Hematopoietic multipotent progenitor cell treated with erythropoietin and hydrocortisone succinate and interleukin-3 and kit ligand, for 4 days (in vitro differentiated cells): ENCODE measurements around the gene DYNC1I1.

Source experiments
- DNase-seq: peaks from one replicate; pipeline ENCODE4 v3.0.0-alpha.2; 2015

The DYNC1I1 gene

DNA sequence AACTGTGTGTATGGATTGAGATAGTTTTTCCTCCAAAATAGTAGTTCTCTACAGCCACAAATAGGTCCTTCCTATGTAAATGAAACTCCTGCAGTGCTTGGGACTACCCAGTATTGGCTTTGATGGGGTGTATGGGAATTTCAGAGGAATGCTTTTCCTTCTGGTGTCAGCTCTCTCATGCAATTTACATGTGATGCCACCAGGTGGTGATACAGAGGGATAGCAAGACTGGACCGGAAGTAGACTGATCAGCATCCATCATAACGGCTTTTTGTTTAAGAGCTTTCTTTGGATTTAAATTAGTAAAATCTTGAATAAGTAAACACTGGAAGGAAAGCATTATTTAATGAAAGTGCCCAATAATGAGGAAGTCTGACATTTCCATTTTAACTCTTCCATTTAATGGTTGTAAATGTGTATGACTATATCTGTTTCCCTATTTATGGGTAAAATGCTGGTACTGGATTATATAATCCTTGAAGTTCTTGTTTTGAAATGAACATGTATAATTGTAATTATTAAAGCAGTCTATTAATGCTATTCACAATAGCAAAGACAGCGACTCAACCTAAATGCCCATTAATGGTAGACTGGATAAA lies 22.7 kb downstream of the DYNC1I1 start:
- DNase-seq = peak; percentile 50

DNA sequence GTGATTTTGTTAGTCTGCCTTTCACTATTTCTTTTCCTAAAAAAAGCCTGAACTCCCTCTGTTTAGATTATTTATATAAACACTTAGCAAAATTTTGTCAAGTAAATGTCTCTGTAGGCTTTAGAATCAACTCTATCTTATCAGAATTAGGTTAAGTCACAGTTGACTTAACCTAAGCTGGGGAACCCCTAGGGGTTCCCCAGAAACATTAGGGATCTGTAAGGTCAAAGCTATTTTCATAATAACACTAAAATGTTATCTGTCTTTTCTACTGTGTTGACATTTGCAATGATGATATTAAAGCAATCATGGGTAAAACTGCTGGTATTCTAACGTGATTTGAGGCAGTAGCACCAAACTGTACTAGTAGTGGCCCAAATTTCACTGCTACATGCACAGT lies 24.3 kb downstream of the DYNC1I1 start:
- no peak for DNase-seq

DNA sequence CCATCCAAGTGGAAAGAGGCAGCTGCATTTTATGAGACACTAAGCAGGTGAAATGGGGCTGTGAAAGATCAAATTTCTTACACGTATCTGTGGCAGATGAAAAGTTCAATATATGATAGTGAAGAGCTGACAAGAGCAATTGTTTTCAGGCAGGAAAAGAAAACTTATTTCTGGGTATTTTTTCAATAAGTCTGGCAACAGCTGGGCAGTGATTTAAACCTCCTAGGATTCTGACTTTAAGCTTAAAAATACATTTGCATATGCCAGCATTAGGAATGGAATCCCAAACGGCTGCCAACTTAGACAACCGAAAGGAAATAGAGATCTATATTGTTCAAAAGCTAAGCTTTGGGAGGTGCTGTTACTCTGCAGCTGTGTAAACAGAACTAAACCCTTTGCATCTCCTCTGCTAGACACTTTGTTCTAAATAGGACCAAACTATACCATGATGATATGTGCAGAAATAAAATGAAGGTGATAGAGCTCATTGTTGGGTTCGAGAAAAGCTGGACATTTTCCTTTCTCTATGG lies 26.1 kb downstream of the DYNC1I1 start:
- DNase-seq = no peak

DNA sequence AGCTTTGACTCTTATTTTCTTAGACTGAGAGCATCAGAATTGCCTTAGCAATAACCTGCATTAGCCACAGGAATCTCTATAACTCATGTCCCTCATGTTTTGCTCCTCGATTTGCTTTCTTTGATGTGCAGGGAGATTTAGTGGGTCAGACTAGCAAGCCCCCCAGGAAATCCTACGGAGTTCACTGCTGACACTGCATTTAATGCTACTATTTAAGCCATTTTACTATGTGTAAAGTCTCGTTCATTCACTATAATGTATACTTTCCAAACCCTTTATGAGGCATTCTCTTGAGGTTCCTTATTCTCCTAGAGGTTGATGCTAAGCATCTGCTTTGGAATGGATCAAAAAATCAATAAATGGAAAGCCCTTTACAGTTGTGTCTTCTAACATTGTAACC lies 28.4 kb downstream of the DYNC1I1 start:
- no peak for DNase-seq

DNA sequence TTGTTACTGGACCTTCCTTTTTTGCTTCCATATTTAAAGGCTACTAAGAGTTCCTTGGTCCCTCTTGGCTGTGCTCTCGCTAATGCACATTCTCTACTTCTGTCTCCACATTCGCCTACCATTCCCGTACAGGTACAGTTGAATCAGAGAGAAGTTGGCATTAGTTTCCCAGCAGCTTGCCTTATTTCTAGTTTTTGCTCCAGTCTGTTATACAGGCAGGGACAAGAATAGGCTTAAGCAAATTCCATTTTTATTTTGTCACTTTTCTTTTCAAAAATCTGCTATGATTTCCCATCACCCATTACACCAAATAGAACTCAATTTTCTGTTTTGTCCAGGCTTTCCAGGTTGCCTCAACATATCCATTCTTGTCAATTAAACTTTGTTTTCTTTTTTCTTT lies 29.9 kb downstream of the DYNC1I1 start:
- DNase-seq = no peak

DNA sequence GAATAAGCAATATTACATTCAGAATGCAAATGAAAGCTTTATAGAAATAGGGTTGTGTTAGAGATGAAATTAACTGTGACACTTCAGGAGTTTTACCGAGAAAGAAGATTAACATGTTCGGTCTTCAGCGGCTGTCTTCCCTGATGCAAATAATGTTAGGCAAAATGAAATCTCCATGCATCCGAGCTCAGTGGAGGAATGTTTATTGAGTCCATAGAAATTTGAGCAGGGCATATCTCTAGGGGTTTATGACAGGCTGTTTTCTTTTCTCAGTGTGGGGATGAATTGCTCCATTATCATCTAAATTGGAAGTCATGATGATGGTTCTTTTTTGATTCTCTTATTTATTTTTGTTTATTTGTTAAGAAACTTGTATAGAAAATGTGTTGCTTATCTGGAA lies 31.7 kb downstream of the DYNC1I1 start:
- DNase-seq = no peak

DNA sequence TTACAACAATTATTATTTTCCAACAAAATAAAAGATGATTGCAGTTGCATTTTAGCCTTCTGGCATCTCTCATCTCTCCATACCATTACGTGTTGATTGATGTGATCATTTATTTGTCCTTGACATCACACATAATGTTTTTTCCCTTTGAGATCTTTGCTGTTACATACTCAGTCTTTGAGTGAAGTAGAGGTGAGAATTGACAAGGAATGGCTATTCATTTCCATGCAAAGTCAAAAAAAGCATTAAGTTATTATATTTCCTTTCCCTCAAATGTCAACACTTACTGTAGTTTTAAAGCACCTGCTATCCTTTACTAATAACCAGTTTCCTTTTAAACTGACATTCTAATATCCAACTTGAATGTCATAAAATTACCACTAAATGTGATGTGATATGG lies 33.6 kb downstream of the DYNC1I1 start:
- no peak for DNase-seq

DNA sequence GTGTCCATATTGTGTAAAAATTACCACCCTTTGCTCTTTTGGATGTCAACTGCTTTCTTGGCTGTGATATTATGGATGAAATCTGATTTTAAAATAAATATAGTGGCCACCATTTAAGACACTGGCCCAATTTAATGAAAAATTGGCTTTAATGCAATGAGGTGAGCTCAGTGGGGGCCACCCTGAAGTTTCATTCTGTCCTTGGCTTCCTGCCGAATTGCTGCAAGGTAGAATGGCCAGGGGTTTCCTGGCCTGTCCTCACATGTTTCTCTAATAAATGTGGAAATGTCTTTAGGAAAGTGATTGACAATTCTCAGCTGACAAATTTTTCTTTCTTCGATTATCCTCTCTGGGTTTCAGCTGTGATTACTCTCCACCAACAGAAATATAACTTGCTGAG lies 36.0 kb downstream of the DYNC1I1 start:
- DNase-seq = no peak

DNA sequence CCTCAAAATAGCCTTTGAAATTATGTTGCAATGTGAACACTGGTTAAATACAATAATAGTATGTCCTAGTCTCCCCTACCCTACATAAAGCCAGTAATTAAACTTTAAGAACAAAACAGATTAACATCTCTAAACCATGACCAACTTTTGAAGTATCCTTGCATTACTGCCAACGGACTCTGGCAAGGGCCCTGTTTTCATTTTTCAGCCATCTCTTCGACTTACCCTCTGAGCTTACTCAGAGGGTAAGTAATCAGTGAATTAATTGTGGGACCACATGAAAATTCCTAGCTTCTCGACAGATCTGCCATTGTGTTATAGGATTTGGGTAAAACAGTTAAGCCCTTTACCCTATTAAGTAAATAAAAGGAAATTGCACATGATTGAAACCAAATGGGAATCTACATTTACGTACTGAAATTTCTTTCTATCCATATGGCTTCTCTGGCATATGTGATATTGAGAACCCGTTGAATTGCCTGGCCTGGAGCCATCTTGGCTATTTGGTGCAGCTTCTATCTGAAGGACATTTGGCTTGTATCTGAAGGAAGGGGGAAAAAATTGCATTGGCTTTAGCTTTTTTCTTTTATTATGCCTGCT lies 39.6 kb downstream of the DYNC1I1 start:
- DNase-seq = no peak

DNA sequence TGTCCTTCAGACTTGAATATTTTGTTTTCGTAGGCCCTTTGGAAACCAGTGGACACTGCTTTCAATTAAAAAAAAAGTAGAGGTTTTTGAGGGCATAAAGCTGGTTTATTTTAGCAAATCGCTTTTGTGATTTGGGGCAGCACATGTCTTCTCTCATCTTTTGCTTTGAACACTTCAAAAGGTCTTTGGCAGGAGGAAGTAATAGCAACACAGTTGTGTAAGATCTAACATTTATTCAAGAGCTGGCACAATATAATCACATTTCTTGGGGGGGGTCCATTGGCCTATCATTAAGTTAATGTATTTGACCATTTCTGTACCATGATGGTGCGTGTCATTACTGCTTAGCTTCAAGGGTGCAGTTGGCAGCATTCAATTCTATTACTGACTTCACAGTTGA lies 42.4 kb downstream of the DYNC1I1 start:
- DNase-seq = no peak

DNA sequence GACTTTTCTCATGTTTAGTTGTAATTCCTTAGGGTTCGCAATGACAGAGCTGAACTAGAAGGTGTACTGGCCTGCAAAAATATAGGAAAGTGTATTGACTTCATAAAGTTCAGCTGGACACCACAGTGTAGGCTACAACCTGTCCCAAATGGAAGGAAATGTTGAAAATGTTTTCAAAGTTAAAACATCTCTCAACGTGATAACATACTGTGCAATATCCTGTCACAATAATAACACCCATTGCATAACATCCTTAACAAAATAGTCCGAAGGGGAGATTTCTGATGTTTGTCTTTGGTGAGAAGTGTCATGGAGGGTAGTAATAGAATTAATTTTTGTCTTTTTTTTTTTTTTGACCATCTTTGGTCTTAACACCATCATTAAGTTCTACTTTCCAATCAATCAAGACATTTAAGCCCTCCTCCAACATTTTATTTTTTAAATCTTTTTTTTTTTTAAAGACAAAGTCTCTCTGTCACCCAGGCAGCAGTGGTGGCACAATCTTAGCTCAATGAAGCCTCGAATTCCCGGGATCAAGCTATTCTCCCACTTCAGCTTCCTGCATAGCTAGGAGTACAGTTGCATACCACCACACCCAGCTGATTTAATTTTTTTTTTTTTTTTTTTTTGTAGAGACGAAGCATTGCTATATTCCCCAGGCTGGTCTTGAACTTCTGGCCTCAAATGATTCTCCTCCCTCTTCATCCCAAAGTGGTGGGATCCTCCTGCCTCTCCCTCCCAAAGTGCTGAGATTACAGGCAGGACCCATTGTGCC lies 45.7 kb downstream of the DYNC1I1 start:
- DNase-seq = peak; percentile 27

DNA sequence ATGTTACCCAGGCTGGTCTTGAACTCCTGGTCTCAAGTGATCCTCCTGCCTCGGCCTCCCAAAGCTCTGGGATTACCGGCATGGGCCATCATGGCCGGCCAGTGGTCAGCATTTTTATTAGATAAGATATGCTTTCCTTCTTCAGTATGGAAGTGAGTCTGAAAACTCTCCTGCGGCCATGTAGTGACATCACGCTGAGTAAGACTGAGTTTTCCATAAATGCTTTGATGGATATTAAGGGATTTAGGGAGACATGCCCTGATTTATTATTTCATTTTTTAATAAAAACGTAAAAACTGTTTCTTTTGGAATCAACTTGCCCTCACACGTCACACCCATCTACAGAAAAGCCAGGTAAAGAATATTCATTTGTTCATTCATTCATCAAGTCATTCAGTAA lies 48.4 kb downstream of the DYNC1I1 start:
- DNase-seq = no peak

DNA sequence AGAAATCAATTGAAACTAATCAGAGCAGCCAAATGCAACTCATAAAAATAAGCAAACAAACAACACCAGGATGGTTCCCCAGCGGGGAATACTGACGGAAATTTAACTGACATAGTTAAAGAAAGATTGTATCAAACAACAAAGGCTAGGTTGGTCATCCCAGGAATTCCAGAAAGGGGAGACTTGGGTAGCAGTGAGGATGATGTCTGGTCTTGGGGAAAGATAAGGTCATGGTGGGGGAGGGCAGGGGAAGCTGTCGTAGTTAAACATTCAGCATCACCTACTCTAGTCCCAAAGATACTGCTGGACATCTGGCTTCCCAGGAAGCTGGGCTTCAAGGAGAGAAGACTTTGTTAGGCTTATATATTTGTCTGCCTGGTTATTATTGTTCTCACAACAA lies 50.4 kb downstream of the DYNC1I1 start:
- no peak for DNase-seq

DNA sequence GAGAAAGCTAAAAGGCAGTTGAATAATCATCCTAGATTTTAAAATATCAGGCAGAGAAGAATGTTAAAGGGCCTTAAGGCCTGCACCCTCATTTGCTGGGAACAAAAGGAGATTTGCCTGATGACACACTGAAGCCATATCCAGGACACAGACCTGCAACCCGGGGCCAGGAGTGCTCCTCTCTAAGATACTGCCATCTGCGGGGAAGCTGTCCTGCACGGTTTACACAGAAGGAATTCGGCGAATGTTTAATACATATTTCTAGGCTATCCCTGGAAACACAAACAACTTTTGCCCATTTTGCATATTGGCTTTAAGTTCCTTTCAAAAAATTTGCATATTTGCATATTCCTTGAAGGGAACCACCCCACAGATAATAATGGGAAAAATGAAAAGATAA lies 52.3 kb downstream of the DYNC1I1 start:
- DNase-seq = no peak

DNA sequence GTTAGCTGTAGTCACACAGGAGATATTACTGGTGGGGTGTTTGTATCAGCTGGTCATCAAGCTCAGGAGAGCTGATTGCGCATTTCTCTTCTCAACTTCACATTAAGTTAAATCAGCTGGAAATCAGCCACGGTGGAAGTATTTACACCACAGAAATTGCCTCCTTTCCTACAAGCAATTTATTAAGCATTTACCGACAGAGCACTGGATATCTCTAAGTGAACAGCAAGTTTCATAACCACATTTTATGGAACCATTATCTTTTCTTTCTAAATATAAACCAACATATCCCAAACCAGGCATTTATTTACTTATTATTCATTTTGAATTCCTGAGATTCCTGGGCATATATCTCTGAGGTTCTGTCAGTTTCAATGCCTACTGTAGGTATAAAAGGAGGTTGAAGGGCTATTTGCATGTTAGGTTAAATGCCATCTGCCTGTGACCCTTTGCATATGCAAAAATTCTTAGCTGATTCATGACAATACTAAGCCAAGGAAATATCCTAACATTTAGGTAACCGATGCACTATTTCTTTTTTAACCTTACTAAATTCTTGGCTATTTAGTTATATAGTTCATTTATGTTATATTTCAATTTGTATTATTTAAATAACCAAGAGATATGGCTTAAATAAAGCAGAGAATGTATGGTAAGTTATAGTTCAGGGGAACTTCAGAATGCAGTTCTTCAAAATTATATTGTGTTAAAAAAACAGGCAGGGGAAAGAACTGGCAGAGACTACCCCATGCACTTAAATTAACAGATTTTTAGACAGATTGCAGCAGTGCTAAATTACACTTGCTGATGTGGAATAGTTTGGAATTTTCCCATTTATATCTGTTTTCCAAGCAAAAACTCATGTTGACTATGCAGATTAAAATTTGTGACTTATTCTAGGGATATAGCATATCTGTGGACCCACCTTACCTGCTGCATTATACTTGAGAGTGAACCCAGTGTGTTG lies 56.8 kb downstream of the DYNC1I1 start:
- no peak for DNase-seq

DNA sequence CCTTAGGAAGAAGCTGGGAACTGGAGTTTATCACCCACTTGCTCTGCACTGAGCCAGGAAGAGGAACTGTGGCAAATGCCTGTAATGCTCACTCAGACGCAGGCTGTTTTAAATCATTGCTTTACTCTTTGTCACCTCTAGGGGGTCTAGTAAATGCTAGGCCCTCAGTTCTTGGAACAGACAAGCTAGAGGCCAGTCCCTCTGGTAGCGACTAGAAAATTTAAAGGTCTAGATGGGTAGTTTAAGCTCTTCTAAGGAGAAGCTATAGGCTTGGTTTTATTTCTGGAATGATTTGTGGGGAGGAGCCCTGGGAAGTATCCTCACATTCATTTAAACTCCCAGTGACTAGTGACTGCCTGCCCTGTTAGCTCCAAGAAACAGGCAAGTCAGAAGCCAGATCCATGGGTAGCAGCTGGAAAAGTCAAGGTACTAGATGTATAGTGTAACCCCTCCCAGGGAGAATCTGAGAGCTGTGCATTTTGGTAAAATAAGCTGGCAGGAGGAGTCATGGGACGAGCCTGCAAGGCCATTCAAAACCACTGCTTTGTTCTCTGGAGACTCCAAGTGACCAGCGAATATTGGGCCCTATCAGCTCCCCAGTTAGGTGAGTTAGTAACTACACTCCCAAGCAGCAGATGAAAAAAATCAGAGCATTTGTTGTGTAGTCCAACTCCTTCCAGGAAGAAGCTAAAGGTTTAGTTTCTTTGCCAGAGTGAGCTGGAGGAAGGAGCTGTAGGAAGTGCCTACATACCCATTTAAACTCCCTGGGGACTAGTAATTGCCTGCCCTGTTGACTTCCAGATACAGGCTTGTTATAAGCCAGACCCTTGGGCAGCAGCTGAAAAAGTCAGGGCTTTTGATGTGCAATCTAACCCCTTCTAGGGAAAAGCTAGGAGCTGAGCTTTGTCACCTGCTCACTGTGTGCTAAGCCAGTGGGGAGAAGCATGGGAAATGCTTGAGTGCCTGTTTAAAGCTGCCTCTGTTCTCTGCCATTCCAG lies 68.9 kb downstream of the DYNC1I1 start:
- peak; percentile 50 for DNase-seq

DNA sequence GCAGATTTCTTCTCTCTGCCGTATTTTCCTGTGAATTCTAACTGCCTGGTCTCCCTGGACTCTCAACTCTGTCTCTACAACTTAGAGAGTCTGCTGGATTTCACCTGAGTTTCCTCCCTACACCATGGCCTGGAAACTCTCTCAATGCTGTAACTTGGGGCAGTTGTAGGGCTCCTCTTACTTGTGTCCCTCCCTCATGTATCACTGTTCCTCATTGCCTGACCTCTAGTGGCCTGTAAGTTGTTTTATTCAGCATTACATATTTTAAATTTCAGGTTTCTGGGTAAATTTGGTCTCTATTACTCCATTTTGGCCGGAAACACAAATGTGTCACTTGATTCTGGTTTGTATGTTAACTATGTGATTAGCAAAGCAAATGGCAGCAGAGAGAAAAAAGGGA lies 70.9 kb downstream of the DYNC1I1 start:
- peak; percentile 10 for DNase-seq

DNA sequence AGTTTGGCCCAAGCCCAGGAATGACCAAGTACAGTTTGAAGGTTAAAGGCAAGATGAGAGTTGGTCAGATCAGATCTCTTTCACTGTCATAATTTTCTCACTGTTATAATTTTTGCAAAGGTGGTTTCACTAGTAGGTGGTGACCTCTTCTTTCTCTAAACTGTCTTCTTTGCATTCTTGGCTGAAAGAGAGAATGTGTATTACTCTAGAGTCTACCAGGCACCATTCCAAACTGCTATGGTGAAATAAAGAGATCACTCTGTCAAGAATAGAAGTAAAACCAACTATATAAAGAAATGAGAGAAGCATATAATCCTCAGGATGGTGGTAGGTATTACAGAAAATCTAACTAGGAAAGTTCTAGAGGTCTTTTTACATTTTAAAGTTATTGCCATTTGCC lies 72.7 kb downstream of the DYNC1I1 start:
- no peak for DNase-seq

DNA sequence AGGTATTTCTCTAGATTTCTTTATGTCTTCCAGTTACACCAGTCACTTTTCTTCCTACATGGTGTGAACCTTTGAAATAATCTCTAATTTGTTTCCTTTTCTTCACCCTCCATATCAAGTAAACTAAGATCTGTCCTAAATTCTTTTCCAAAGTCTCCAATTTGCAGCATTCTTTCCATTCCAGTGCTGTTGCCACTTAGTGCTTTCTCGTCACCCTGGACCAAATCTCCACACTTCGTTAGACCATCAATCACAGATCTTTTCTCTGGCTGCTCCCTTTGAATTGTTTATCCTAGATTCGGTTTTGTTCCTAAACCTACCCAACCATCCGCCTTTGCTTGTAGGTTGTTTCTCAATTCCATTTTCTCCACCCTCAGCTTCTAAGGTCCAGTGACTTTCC lies 74.7 kb downstream of the DYNC1I1 start:
- no peak for DNase-seq

DNA sequence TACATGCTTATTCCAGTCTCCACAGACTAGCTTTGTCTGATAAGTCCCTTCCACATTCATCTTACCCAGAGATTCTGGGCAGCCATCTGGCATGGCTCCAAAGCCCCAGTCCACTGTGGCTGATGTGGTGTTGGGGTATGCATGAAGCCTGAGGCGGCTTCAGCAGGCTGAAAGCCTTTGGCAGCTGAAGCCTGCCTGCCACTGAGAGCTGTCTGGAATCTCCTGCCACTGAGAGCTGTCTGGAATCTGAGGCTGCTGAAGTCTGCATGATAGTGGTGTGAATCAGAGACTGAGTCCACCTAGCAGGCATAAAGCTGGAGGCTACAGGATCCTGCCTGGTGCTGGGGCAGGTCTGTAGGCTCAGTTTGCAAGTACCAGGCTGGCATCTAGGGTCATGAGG lies 87.1 kb downstream of the DYNC1I1 start:
- DNase-seq = no peak

DNA sequence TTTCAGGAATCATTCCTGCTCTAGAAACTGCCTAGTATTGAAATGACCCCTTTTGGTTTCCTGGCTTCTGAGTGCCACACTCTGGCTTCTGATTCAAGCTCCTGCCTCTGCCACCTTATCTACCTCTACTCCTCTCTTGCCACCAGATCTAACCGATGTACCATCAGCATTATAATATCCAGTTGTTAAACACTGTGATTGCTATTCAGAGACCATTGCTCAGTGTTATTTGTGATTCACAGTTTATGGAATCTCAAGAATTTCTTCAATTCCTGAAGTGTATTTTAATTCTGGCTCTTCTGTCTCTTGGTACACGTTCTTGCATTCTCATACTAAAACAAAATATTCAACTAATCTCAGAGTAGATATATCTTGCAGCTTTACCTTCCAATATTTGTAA lies 88.7 kb downstream of the DYNC1I1 start:
- DNase-seq = no peak

DNA sequence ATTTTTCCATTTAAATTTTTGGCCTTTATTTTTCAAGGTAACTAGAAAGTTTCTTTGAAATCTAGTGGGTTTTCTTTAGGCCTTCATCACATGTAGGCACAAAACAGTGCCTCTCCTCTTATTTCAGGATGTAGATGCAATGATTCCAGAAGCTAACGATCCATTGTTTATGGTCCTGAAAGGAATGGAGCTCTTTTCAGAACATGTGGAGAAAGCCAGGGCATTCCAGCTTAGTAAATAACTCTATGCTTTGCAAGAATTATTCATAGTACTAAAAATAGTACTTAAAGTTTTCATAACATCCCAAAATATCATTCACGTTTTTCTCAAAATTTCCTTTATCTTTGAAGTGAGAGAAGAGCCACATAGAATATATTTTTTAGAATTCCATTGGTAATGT lies 91.3 kb downstream of the DYNC1I1 start:
- DNase-seq = no peak
